Left renal pelvis (tissue), 4 donors: Measurements from ENCODE around the gene SPTBN4. TPM values are rescaled to one million over a fixed set of nuclear protein-coding genes. Genes with fewer than 3 reads are reported as not detected.
A peak's percentile ranks its signal among the peaks of the same experiment; 100 is the strongest.
"Not testable (repeated sequence)": the region's sequence is repeated elsewhere in the genome, so short reads cannot be mapped to it uniquely, and the experiment has no call there.

Experiments
- DNase-seq, 4 donors: peaks; one replicate each; pipeline ENCODE4 v3.0.0-alpha.2; 2013; ENCODE audit warnings: low read depth in 4 of 4, low spot score in 3 of 4
- polyA plus RNA-seq, 4 donors: library from polyadenylated mRNA; unstranded; fragments of 120-200 nt; gene quantifications; one replicate each; pipeline ENCODE4 v1.2.1, GENCODE V29; 2013; ENCODE audit not compliant: insufficient read length in 4 of 4

SPTBN4 gene
- 1 to 10 TPM; 1.2 to 3.3 (median 1.8) TPM for polyA plus RNA-seq

GRCh38 chr19:40466985-40467734 is at the start of gene SPTBN4:
SPTBN4 (plus strand) TSS chr19:40467001; CDS start chr19:40472622, 5,621 bp downstream.
- no peak for DNase-seq

GRCh38 chr19:40417643-40417981 is 49.2 kb upstream of the SPTBN4 start:
- no peak for DNase-seq

GRCh38 chr19:40418040-40418439 is 48.8 kb upstream of the SPTBN4 start:
- no peak for DNase-seq

GRCh38 chr19:40419066-40419612 is 47.7 kb upstream of the SPTBN4 start:
- no peak for DNase-seq

- DNase-seq, result no peak
These were observed 47.0 kb upstream of the SPTBN4 start for GRCh38 chr19:40419780-40420179.

- DNase-seq, result no peak
These were observed 46.4 kb upstream of the SPTBN4 start for GRCh38 chr19:40420451-40420765.

- DNase-seq, result peak; percentile 66 to 89 (median 84)
These were observed 45.7 kb upstream of the SPTBN4 start for GRCh38 chr19:40420766-40421765.

GRCh38 chr19:40421993-40422747 is 44.6 kb upstream of the SPTBN4 start:
- no peak for DNase-seq

GRCh38 chr19:40422748-40423566 is 43.8 kb upstream of the SPTBN4 start:
- no peak for DNase-seq

GRCh38 chr19:40423938-40424337 is 42.9 kb upstream of the SPTBN4 start:
- no peak for DNase-seq

GRCh38 chr19:40424637-40425449 is 42.0 kb upstream of the SPTBN4 start:
- no peak for DNase-seq

GRCh38 chr19:40425450-40426287 is 41.1 kb upstream of the SPTBN4 start, which contains the start of gene SERTAD1:
SERTAD1 (minus strand) TSS chr19:40425992; CDS start chr19:40423546, 2,446 bp downstream.
- peak; percentile 99 for DNase-seq

- not testable (repeated sequence) for DNase-seq
These were observed 38.6 kb upstream of the SPTBN4 start for GRCh38 chr19:40428197-40428596.

GRCh38 chr19:40430242-40430641 is 36.6 kb upstream of the SPTBN4 start:
- DNase-seq, result not testable (repeated sequence)

- no peak for DNase-seq
These were observed 35.1 kb upstream of the SPTBN4 start for GRCh38 chr19:40431698-40432097.

GRCh38 chr19:40432760-40433159 is 34.0 kb upstream of the SPTBN4 start:
- DNase-seq, result not testable (repeated sequence)

GRCh38 chr19:40433391-40434216 is 33.2 kb upstream of the SPTBN4 start:
- DNase-seq, result peak; percentile 83 to 89 (median 86)
